DMS79 (cell line): ENCODE results near the gene INTS4.
"Not testable (repeated sequence)": the region's sequence is repeated elsewhere in the genome, so short reads cannot be mapped to it uniquely, and the experiment has no call there.

ENCODE experiments used
- DNase-seq: peaks from one replicate; lab custom pipeline; 2025; lab: John Stamatoyannopoulos, UW

The INTS4 gene

DNA sequence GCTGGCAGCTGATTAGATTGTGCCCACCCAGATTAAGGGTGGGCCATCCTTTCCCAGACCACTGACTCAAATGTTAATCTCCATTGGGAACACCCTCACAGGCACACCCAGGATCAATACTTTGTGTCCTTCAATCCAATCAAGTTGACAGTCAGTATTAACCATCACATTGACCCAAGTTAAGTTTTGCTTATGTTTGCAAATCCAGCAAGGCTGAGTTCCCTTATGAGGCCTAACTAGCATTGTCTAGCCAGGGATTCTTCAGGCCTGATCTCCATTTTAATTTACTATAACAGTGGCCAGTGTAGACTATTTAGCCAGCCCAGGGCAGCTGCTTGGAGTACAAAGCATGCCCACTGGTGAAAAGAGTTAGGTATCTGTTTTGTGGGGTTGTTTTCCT, 30.9 kb upstream of the INTS4 start:
- DNase-seq = no peak

DNA sequence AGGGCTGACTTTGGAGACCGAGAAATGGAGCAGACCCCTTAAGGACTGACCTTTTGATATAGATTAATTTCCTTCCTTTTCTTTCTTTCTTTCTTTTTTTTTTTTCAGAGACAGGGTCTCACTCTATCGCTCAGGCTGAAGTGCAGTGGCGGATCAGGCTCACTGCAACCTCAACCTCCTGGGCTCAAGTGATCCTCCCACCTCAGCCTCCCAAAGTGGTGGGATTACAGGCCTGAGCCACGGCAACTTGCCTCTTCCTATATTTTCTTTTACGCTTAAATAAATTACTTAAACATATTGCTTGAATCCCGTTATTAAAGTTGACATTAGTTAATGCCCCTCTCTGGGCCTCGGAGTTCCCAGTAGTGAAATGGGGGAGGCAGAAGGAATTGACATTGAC, 29.0 kb upstream of the INTS4 start:
- DNase-seq = peak; percentile 43

DNA sequence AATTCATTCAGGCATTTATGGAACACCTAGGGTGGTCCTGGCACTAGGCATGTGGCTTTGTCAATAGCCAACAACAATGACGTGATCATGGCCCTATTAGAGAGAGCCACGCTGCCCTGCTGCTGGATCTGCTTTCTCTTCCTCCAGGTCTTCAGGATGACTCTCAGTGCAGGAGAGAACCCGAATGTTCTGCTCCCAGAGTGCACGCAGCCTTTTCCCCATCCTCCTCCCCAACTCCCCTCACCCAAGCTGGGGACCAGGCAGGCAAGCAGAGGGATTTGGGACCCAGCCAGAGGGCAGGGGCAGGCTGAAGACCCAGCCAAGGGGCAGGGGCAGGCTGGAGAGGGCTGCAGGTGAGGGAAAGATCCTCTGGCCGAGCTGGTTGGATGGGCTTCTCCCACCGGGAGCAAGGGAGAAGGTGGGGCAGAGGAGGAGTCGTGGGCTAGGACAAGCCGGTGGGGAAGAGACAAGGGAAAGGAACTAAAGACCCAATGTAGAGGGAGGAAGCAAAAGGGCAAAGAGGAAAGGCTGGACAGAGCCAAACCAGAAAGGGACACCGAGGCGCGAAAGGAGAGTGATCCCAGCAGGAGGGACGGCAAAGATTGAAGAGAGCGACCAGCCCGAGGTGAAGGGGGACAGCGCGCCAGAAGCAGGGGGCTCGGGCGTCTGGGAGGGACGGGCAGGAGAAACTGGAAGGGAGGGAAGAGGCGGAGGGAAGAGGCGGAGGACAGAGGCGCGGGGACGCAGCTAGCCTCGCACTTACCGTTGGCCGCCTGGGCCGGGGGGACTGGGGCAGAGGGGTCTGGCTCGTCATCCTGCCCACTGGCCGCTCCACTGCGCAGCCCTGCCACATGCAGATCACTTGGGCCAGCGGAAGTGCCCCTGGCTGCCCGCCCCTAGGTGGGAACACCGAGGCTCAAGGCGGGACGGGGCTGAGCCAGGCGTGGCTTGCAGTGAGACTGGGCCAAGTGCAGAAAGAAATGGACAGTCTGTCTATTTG, 28.2 kb upstream of the INTS4 start, which contains the start of gene KCTD14:
TSS of gene KCTD14 (minus strand) at position 880 of the 1,000 bp plus-strand sequence. CDS start at position 853, 27 bp downstream.
- peak; percentile 43 for DNase-seq

DNA sequence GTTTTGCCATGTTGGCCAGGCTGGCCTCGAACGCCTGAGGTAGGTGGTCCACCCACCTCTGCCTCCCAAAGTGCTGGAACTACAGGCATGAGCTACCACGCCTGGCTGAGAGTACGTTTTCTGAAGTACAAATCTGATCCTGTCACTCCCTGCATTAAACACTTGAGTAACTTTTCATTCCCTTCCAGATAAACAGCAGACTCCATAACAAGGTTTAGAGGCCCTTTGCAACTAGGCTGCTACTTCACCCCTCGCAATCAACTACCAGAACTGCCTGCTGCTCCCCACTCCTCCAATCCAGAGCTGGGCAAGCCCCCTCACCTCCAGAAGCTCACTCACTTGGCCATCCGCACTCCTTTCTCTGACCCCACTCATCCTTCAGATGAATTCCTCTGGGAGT, 27.1 kb upstream of the INTS4 start:
- no peak for DNase-seq

DNA sequence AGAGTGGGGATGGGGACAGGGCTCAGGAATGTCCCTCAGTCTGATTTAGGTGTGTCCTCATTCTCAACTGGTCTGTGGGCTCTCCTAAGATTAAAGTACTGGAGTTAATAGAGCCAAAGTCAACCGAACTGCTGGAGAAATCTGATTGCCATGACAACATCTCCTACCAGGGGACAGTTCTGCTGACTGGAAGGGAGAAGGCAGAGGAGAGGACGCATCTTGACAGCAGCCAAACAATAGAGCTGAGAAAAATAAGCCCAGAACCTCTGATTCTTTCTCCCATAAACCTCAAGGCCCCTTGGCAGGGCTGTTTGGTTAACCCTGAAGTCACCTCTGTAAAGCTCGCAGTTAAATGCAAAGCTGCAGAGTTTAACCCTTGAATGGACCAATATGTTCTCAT, 25.8 kb upstream of the INTS4 start:
- no peak for DNase-seq

DNA sequence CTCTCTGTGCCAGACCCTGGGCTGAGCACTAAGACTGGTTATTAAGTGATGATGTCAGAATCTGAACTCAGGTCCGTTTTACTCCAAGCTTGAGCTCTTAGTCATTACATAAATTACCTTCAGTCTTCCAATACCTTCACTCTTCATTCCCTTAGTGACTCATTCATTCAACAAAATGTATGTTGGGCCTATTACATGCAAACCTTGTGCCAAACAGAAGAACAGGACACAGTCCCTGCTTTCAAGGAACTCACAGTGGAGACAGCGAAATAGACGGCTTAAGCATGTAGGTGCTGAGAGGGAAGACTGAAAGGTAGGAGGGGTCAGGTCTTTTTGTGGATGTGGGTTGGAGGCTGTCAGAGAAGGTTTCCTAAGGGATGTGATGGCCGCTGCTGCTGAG, 25.3 kb upstream of the INTS4 start:
- no peak for DNase-seq

DNA sequence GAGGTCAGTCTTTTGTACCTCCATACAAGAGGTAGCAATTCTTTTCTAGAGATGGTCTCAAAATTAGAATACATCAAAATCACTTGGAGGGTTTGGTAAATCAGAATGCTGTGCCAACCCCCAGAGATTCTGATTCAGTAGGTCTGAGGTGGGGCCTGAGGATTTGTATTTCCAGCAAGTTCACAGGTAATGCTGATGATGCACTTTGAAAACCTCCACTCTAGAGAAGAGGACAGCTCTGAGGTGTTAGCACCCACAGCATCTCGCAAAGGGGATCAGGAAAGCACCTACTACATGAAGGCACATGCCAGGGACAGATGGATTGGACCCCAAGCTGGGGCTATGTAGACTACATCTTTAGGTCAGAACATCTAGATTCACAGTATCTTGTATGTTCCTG, 21.4 kb upstream of the INTS4 start:
- DNase-seq = no peak

DNA sequence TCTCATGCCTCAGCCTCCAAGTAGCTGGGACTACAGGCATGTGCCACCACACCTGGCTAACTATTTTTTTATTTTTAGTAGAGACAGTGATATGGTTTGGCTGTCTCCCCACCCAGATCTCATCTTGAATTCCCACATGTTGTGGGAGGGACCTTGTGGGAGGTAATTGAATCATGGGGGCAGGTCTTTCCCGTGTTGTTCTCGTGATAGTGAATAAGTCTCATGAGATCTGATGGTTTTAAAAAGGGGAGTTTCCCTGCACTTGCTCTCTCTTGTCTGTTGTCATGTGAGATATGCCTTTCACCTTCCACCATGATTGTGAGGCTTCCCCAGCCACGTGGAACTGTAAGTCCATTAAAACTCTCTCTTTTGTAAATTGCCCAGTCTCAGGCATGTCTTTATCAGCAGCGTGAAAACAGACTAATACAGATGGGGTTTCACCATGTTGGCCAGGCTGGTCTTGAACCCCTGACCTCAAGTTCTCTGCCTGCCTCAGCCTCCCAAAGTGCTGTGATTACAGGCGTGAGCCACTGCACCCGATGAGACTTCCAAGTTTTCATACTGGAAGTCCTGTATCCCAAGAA, 20.6 kb upstream of the INTS4 start:
- not testable (repeated sequence) for DNase-seq

DNA sequence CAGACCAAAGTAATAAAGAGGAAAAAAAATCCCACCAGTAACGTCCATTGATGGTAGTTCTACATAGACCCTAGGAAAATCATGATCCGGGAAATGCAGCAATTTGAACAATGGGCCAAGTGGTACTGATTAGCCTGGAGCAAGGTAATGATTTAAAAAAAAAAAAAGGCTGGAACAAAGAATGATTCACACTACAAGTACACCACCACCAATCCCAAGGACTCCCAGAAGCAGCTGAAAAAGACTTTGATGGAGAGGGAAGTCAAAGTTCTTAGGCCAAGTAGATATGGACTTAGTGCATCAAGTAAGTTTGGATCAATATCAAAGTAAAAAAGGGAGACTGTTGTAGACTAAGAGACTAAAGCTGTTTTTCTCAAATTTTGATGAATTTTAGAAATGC, 16.8 kb upstream of the INTS4 start:
- no peak for DNase-seq

DNA sequence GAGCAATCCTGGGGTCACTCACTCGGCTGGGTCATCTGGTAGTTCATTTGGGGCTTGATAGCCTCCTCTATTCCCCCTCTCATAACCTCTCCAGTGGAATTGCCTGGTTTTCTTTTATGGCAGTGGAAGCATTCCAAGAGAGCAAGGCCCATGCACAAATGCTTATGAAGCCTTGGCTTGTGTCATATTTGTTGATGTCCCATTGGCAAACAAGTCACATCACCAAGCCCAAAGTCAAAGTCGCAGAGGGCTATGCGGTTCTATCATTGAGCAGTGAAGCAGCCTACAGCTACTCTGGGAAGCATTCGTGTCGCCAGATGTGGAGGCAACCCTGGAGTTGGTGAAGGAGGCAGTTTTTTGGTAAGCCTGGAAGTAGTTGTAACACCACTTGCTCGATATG, 16.3 kb upstream of the INTS4 start:
- no peak for DNase-seq

DNA sequence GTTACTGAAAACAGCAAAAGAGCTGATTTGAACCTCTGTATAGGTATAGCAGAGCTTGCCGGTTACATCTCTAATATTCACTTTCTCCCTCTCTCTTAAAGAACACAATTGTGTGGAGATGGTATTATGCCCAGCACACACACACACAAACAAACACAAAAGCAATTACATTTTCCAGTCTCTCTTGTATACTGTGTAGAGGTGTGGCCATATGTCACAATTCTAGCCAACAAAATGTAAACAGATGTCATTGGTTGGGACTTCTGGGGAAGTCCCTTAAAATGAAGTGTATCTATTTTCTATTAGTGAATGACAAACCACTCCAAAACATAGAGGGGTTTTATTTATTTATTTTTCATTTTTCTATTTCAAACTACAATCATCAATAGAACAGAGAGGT, 15.8 kb upstream of the INTS4 start:
- no peak for DNase-seq

DNA sequence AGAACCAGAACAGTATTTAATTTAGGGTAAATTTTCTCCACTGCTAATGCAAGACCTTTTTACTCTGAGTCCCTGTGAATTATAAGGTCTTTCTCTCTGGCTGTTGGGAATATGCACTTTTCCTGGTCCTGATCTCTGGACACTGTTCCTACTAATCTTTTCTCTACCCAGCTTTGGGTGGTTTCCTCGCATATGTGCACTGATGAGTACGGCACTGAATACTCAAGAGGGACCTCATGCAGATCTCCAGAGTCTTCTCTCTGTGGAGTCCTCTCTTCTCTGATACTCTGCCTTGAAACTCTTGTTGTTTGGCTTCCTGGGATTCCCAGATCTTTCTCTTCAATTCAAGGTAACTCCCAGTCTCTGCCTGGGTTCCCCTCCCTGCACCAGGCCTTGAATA, 14.6 kb upstream of the INTS4 start:
- DNase-seq = no peak

DNA sequence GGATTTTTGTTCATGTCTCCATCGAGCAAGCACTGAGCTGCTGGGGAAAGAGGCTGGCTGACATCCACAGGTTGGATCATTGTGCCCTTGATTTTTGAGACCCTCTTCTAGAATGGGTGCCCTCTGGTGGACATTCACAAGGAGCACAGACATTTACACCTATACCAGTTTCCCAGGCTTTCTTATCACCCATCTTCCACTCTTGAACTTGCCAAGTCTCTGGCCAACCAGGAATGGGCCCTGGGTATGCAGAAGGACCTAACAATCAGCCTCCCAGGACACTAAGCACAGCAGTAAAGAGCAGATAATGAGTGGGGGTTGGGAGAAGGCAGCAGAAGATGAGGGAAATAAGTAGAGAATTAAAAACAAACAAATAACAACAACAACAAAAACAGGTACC, 5.7 kb upstream of the INTS4 start:
- peak; percentile 68 for DNase-seq

DNA sequence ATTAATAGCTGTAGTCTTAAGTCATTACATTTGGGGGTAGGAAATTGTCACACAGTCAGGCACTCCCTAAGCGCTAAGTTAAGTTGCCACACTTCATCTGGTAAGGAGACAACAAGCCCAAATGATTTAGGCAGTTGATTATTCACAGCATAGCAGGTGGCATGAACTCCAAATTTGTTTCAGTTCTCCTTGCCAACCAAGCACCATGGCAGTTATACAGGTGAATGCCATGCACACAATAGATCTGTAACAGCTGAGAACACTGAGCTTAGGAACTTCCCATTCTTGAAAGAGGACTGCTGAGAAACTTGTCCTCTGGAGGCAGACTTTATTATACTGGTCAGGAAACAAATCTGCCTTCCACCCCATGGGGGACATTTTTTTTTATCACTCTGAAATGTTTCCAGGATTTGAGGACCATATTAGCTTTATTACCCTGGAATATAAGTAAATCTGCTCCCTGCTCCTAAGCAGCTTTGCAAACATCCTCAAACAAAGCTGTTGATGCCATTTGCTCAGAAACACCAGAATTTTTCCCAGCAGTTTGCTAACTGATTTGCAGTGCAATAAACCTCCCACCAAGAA, 5.1 kb upstream of the INTS4 start:
- DNase-seq = no peak

DNA sequence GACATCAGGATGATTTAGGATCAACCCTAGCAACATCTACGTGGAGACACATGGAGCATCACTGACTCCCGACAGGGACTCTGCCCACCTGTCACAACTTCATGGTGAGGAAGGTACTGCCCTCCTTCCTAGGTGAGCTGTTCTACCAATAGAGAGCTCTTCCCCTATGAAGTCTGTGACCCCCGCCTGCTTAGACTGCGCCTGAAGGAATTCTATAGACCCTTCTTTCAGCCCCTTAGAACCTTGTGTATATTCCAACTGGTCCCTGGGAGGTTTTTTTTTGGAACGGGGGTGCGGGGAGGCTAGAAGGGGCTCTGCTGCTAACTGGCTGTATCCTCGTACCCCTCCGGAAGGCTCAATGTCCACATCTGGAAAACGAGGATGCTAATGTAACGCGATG, 566 bp downstream of the INTS4 start:
- DNase-seq = no peak

DNA sequence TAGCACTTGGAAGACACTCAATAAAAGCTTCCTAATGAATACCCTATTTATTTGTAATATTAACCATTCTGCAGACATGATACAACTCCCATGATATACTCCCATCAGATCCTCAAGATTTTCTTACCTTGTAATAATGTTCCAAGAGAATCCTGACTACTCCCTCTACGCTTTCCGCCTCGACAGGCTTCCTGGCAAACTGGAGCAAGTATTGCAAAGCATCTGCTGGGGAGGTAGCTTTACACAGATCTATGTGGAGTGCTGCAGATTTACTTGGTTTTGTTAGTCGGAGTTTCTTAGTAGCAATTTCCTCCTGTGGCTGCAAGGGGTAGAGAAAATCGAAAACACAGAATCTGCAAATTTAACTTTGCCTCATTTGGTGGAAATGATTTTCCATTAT, 3.5 kb downstream of the INTS4 start:
- no peak for DNase-seq

DNA sequence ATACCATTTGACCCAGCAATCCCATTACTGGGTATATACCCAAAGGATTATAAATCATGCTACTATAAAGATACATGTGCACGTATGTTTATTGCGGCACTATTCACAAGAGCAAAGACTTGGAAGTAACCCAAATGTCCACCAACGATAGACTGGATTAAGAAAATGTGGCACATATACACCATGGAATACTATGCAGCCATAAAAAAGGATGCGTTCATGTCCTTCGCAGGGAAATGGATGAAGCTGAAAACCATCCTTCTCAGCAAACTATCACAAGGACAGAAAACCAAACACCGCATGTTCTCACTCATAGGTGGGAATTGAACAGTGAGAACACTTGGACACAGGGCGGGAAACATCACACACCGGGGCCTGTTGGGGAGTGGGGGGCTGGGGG, 8.0 kb downstream of the INTS4 start:
- not testable (repeated sequence) for DNase-seq

DNA sequence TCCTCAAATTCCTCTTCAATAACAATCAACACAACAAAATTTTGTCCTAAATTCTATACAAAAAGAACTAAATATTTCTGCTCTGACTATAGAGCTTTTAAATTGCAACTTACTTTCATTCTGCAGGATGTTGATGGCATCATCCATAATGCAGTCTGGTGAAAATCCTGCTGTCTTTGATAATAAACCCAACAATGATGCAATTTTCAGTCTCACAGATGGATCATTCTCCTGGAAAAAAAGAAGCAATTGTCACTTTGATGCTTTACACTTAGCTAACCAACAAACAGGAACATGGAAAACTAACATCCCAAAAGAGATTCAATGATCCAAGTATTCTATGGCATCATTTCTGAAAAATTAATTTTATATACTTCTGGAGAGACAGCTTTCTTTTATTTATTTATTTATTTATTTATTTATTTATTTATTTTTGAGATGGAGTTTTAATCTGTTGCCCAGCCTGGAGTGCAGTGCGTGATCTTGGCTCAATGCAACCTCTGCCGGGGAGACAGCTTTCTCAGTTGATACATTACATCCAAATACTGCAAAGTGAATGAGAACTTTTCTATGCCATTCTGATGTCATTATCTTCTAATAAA, 13.0 kb downstream of the INTS4 start:
- DNase-seq = no peak

DNA sequence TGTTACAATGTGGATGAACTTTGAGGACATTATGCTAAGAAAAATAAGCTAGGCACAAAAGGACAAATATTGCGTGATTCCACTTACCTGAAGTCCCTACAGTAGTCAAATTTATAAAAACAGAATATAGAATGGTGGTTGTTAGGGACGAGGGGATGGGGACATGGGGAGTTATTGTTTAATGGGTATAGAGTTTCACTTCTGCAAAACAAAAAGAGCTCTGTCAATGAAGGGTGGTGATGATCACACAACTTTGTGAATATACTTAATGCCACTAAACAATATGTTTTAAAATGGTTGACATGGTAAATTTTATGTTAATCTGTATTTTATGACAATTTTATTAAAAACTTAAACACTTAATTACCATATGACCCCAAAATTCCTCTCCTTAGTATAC, 26.1 kb downstream of the INTS4 start:
- DNase-seq = no peak

DNA sequence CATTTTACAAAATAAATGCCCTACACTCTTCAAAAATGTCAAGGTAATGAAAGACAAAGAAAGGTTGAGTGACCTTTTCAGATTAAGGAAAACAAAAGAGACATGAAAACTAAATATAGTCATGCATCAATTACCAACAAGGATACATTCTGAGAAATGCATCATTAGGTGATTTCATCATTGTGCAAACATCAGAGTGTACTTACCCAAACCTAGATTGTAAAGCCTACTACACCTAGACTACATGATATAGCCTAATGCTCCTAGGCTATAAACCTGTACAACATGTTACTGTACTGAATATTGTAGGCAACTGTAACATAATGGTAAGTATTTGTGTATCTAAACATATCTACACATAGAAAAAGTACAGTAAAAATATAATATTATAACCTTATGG, 26.7 kb downstream of the INTS4 start:
- DNase-seq = no peak

DNA sequence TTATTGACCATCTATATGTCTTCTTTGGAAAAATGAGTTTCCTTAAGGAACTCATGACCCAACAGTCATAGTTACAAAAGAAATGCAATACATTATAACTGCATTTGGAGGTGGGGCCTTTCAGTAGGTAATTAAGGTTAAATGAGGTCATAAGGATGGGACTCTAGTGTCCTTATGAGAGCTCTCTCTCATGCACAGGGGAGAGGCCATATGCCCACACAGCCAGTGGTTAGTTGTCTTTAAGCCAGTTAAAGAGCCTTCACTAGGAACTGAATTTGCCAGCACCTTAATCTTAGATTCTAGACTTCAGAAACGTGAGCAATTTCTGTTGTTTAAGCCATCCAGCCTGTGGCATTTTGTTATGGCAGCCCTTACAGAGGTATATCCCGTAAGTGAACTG, 27.3 kb downstream of the INTS4 start:
- DNase-seq = no peak

DNA sequence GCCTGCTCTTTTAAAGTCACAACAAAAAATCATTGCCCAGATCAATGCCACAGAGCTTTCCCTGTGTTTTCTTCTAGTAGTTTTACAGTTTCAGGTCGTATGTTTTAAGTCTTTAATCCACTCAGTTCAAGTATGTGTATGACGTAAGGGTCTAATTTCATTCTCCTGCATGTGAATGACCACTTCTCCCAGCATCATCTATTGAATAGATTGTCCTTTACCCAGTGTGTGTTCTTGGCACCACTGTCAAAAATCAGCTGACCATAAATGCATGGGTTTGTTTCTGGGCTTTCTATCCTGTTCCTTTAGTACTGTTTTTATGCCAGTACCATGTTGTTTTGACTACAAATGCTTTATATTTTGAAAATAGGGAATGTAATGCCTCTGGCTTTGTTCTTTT, 28.1 kb downstream of the INTS4 start:
- no peak for DNase-seq

DNA sequence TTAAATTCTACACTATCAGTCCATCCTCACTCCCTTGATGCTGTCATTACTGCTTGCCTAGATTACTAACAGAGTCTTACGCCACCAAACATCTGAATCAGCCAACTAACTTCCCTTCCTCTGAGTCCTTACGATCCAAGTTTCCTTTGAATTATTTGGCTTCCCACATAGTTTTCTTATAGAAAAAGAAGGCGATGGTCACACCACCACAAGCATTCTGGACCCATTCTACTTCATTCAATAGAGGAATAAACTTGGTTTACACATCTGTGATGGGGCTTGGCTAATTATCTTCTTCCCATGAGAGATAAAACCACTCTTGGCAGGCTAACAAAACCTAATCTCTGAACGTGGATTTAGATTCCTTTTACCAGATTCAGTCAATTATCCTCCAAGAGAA, 35.0 kb downstream of the INTS4 start:
- DNase-seq = no peak
